Activated effector memory CD4-positive, alpha-beta T cell treated with anti-CD3 and anti-CD28 coated beads, Interleukin-2, amount 50 U/mL, for 16 hours (primary cell): ENCODE results near the gene MYO10.
"Not testable (repeated sequence)": the region's sequence is repeated elsewhere in the genome, so short reads cannot be mapped to it uniquely, and the experiment has no call there.

Experiments
- DNase-seq: peaks from one replicate; pipeline ENCODE4 v3.0.0-alpha.2; 2020

The MYO10 gene

GRCh38 chr5:16936150-16936988 is at the start of gene MYO10:
TSS of gene MYO10 (minus strand) at chr5:16936288. CDS start at chr5:16935808, 480 bp downstream.
- DNase-seq = peak; percentile 85

- DNase-seq = not testable (repeated sequence)
Measured at GRCh38 chr5:16985304-16985703, 49.2 kb upstream of the MYO10 start.

- DNase-seq = no peak
Measured at GRCh38 chr5:16983972-16984371, 47.9 kb upstream of the MYO10 start.

- no peak for DNase-seq
Measured at GRCh38 chr5:16983022-16983639, 47.0 kb upstream of the MYO10 start.

- DNase-seq = no peak
Measured at GRCh38 chr5:16981700-16982099, 45.6 kb upstream of the MYO10 start.

GRCh38 chr5:16980983-16981382 is 44.9 kb upstream of the MYO10 start:
- DNase-seq = no peak

- DNase-seq = no peak
Measured at GRCh38 chr5:16978296-16978695, 42.2 kb upstream of the MYO10 start.

GRCh38 chr5:16976625-16977008 is 40.5 kb upstream of the MYO10 start:
- no peak for DNase-seq

GRCh38 chr5:16975950-16976624 is 40.0 kb upstream of the MYO10 start:
- no peak for DNase-seq

GRCh38 chr5:16974981-16975380 is 38.9 kb upstream of the MYO10 start:
- no peak for DNase-seq

- DNase-seq = no peak
Measured at GRCh38 chr5:16970826-16971225, 34.7 kb upstream of the MYO10 start.

- no peak for DNase-seq
Measured at GRCh38 chr5:16970260-16970659, 34.2 kb upstream of the MYO10 start.

- no peak for DNase-seq
Measured at GRCh38 chr5:16965581-16965980, 29.5 kb upstream of the MYO10 start.

GRCh38 chr5:16963821-16964220 is 27.7 kb upstream of the MYO10 start:
- no peak for DNase-seq

GRCh38 chr5:16961131-16961530 is 25.0 kb upstream of the MYO10 start:
- DNase-seq = no peak

GRCh38 chr5:16957304-16958196 is 21.5 kb upstream of the MYO10 start:
- no peak for DNase-seq

- DNase-seq = no peak
Measured at GRCh38 chr5:16953729-16954128, 17.6 kb upstream of the MYO10 start.

GRCh38 chr5:16952968-16953671 is 17.0 kb upstream of the MYO10 start:
- no peak for DNase-seq

- no peak for DNase-seq
Measured at GRCh38 chr5:16946725-16947124, 10.6 kb upstream of the MYO10 start.

- no peak for DNase-seq
Measured at GRCh38 chr5:16944816-16945562, 8.9 kb upstream of the MYO10 start.
